Kidney (tissue), 14 donors: Measurements from ENCODE around the gene PCDH1. TPM values are rescaled to one million over a fixed set of nuclear protein-coding genes. Genes with fewer than 3 reads are reported as not detected.

Source experiments
- DNase-seq, 5 donors: peaks; one replicate each; pipeline ENCODE4 v3.0.0-alpha.2; 2013 to 2020
- FAIRE-seq: peaks from 2 replicates; lab custom pipeline; 2012; peaks lifted over from hg19 to GRCh38; lab: Jason Lieb, UNC
- H3K27ac ChIP-seq, 2 donors: one replicate each; pipeline ENCODE4 v1.7.0; 2013; ENCODE audit warnings: low read depth in 2 of 2, low read length in 2 of 2, inconsistent platforms in 1 of 2
- H3K27me3 ChIP-seq: one replicate; pipeline ENCODE4 v1.7.1; 2013; ENCODE audit warnings: low read length, inconsistent platforms; ENCODE audit not compliant: control insufficient read depth, insufficient read depth
- H3K36me3 ChIP-seq, 3 donors: one replicate each; pipeline versions ENCODE4 v1.7.0 to v1.7.1; 2013; ENCODE audit warnings: low read length in 3 of 3, control low read depth in 1 of 3, inconsistent platforms in 1 of 3; ENCODE audit not compliant: insufficient read depth in 3 of 3, control insufficient read depth in 2 of 3
- H3K4me1 ChIP-seq, 3 donors: one replicate each; pipeline versions ENCODE4 v1.7.0 to v1.7.1; 2013; ENCODE audit warnings: low read length in 3 of 3, inconsistent platforms in 1 of 3, low read depth in 1 of 3; ENCODE audit not compliant: control insufficient read depth in 2 of 3, insufficient read depth in 2 of 3
- H3K4me3 ChIP-seq, 3 donors: one replicate each; pipeline versions ENCODE4 v1.7.0 to v1.8.1; 2013; ENCODE audit warnings: low read length in 3 of 3, control low read depth in 1 of 3, inconsistent platforms in 1 of 3
- H3K9ac ChIP-seq, 3 donors: one replicate each; pipeline versions ENCODE4 v1.7.0 to v1.7.1; 2013; ENCODE audit warnings: low read length in 3 of 3, control low read depth in 1 of 3, inconsistent platforms in 1 of 3
- H3K9me3 ChIP-seq, 3 donors: one replicate each; pipeline versions ENCODE4 v1.7.0 to v1.7.1; 2013; ENCODE audit warnings: low read length in 3 of 3, control low read depth in 1 of 3, inconsistent platforms in 1 of 3; ENCODE audit not compliant: control insufficient read depth in 2 of 3, insufficient read depth in 1 of 3
- intact Hi-C: fragments of 100-400 bp; cut with DNase I; formaldehyde crosslinking; loops from one replicate; pipeline ENCODE4 v1.11.1; 2022
- polyA plus RNA-seq: library from polyadenylated mRNA; stranded (reverse); fragments of 350-450 nt; fragmentation: Illumina TruSeq; extraction: RNeasy Lipid Tissue Mini Kit (QIAGEN cat#74804); gene quantifications from one replicate; pipeline ENCODE4 v1.2.3, GENCODE V29; 2014; ENCODE audit warnings: low read depth, low replicate concordance; ENCODE audit not compliant: insufficient read depth
- total RNA-seq: library from RNA; stranded (reverse); fragmentation: NEBNext Ultra II Directional; extraction: Animal tissue kit (Norgen Biotek cat#: 25700); gene quantifications from one replicate; pipeline ENCODE4 v1.2.1, GENCODE V29; 2021
- TF ChIP-seq, protein P1 (sequence below): IDR thresholded peaks from 3 replicates; pipeline ENCODE4 v1.5.1; 2012; ENCODE audit warnings: mild to moderate bottlenecking, moderate library complexity, borderline replicate concordance; ENCODE audit not compliant: insufficient read depth; ENCODE audit errors: extremely low read depth
- donor health status: control.
- donor health status: control.
- donor health status: control.
- donor health status: control.
- donor health status: control.
- donor health status: DM: yes; HTN: yes; CAD: no.
- donor health status: Normal renal cell carcinoma (clear cell type).

Gene PCDH1
- total and polyA plus RNA-seq, 2 donors from 2014 or later = 37.3 to 147 TPM

DNA sequence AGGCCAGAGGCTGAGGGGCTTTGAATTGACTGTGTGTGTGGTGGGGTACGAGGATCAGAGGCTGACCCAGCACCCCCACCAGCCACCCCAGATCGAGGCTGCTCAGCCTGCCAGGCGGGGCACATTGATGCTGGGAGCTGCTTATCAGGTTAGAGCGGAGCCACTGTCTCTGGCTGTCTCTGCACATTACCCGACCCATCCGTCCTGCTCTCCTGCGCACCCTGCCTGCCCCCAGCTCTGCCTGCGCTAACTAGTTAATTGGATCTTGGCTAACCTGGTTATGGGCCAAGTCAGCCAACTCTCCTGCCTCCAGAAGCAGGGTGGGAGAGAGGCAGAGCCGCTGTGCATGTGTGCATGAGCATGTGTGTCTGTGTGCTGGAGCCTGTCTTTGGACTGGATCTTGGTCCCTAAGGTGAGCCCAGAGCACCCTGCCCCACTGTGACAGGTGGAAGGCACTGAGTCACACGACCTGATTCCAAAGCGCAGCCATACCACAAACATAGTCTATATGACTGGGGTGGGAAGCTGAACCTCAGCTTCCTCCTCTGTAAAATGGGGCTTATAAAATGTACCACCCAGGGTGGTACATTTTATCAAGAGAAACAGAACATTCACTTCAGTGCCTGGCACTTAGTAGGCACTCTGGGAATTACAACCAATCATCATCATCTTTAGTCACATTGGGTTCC lies 39.7 kb downstream of the PCDH1 start:
- Histone ChIP-seq H3K36me3 (no peaks in the 10 kb centered on the region), H3K4me3 (no peak overlapping the region), H3K9ac (no peak overlapping the region), H3K27ac (no peak overlapping the region), H3K4me1 (peaks cover 0 to 55% (median 52%) of the 10 kb centered on the region in 3 donors), H3K9me3 (no peaks in the 10 kb centered on the region), H3K27me3 (no peaks in the 10 kb centered on the region)
- DNase-seq (peak in 1 of 5 donors; percentile 53), FAIRE-seq (no peak)
- TF ChIP-seq, protein P1, sequence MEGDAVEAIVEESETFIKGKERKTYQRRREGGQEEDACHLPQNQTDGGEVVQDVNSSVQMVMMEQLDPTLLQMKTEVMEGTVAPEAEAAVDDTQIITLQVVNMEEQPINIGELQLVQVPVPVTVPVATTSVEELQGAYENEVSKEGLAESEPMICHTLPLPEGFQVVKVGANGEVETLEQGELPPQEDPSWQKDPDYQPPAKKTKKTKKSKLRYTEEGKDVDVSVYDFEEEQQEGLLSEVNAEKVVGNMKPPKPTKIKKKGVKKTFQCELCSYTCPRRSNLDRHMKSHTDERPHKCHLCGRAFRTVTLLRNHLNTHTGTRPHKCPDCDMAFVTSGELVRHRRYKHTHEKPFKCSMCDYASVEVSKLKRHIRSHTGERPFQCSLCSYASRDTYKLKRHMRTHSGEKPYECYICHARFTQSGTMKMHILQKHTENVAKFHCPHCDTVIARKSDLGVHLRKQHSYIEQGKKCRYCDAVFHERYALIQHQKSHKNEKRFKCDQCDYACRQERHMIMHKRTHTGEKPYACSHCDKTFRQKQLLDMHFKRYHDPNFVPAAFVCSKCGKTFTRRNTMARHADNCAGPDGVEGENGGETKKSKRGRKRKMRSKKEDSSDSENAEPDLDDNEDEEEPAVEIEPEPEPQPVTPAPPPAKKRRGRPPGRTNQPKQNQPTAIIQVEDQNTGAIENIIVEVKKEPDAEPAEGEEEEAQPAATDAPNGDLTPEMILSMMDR = no peak
- intact Hi-C loops = no loop called here

- H3K36me3 ChIP-seq = no peaks in the 10 kb centered on the region
- TF ChIP-seq, protein P1 = no peak
- H3K4me1 ChIP-seq = peaks cover 0 to 35% (median 33%) of the 10 kb centered on the region in 3 donors
- H3K4me3 ChIP-seq = no peak overlapping the region
- peak overlapping the region; percentile 26 to 70 for H3K27ac ChIP-seq
- intact Hi-C loops = no loop called here
- no peak for FAIRE-seq
- no peaks in the 10 kb centered on the region for H3K9me3 ChIP-seq
- peak overlapping the region in 1 of 3 donors; percentile 55 for H3K9ac ChIP-seq
- no peaks in the 10 kb centered on the region for H3K27me3 ChIP-seq
- peak in 3 of 5 donors; percentile 50 to 65 (median 61) for DNase-seq
Measured at GRCh38 chr5:141835928-141836670, 42.1 kb downstream of the PCDH1 start.

GRCh38 chr5:141834331-141834730 lies 43.9 kb downstream of the PCDH1 start:
- intact Hi-C loops = no loop called here
- Histone ChIP-seq H3K27ac (peak overlapping the region in 1 of 2 donors; percentile 23), H3K4me1 (peaks cover 0 to 21% (median 18%) of the 10 kb centered on the region in 3 donors), H3K36me3 (no peaks in the 10 kb centered on the region), H3K9ac (no peak overlapping the region), H3K27me3 (no peaks in the 10 kb centered on the region), H3K4me3 (no peak overlapping the region), H3K9me3 (no peaks in the 10 kb centered on the region)
- DNase-seq = no peak
- TF ChIP-seq, protein P1 = no peak
- FAIRE-seq = no peak
